Esophagus muscularis mucosa (tissue), 3 donors: Measurements from ENCODE around the gene TRAK2.

Experiments used
- POLR2AphosphoS5 ChIP-seq, 2 donors: sonication (generic); formaldehyde crosslinking; IDR thresholded peaks; one replicate each; pipeline ENCODE4 v1.6.1; 2017; ENCODE audit warnings: antibody characterized with exemption in 2 of 2
- TF ChIP-seq, protein P1 (sequence below), 3 experiments: fragments of 200-600 bp in 2 of 3; fragments of 450-650 bp in 1 of 3; sonication (generic) in 2 of 3; IDR thresholded peaks; one replicate each; pipeline ENCODE4 v1.5.1; 2017 to 2019; ENCODE audit warnings: antibody characterized with exemption in 3 of 3, mild to moderate bottlenecking in 2 of 3, moderate library complexity in 1 of 3

DNA sequence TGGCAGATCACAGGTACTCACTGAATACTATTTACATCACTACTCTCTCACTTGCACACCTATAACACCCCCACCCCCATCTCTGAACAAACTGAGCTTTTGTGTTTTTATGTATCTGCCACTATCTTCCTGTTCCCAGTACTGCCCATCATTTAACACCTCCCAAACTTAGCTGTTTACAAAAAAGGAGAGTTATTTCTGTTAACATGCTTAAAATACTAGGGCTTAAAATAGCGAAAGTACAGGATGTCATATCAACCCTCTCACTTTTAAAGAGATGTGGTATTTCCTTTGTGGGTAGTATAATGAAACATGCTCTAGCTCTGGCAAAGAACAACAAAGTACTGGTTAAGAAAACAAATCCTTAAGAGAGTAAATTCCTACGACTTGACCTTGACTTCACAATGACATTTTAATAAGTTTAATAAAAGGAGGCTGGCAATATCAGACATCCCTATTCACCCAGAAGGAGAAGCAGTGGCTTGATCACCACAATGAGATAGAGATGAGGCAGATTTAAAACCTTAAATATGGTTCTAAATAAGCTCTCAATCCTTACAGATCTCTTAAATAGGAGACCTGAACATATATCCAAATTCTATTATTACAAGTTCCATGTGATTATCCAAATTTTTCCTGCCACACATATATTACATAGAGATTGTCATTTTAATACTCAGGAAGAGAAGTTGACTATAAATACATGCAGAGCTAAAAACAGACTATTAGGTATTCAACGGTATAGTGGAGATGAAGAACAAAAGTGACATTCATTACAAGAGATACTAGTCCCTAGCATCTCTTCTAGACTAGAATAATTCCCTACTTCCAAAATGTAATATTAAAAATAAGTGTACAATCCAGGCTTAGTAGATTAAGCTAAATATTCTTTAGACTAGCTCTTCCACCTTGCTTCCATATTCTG is 36.9 kb downstream of the TRAK2 start:
- TF ChIP-seq, protein P1, sequence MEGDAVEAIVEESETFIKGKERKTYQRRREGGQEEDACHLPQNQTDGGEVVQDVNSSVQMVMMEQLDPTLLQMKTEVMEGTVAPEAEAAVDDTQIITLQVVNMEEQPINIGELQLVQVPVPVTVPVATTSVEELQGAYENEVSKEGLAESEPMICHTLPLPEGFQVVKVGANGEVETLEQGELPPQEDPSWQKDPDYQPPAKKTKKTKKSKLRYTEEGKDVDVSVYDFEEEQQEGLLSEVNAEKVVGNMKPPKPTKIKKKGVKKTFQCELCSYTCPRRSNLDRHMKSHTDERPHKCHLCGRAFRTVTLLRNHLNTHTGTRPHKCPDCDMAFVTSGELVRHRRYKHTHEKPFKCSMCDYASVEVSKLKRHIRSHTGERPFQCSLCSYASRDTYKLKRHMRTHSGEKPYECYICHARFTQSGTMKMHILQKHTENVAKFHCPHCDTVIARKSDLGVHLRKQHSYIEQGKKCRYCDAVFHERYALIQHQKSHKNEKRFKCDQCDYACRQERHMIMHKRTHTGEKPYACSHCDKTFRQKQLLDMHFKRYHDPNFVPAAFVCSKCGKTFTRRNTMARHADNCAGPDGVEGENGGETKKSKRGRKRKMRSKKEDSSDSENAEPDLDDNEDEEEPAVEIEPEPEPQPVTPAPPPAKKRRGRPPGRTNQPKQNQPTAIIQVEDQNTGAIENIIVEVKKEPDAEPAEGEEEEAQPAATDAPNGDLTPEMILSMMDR (IDR thresholded peaks at IDR 0.05), result no peak
- peak in 1 of 2 donors; percentile 51 for TF ChIP-seq POLR2AphosphoS5 (IDR thresholded peaks at IDR 0.05)
